HL-60/S4 (cell line): ENCODE results near the gene CCDC90B.
"Not testable (repeated sequence)": the region's sequence is repeated elsewhere in the genome, so short reads cannot be mapped to it uniquely, and the experiment has no call there.

Source experiments
- in situ Hi-C: fragments of 300-500 bp; cut with MboI; formaldehyde crosslinking; loops from 2 replicates; pipeline ENCODE4 v1.14.3; 2022; ENCODE audit warnings: low sequenced_read_pairs

Gene CCDC90B, protein sequence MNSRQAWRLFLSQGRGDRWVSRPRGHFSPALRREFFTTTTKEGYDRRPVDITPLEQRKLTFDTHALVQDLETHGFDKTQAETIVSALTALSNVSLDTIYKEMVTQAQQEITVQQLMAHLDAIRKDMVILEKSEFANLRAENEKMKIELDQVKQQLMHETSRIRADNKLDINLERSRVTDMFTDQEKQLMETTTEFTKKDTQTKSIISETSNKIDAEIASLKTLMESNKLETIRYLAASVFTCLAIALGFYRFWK

DNA sequence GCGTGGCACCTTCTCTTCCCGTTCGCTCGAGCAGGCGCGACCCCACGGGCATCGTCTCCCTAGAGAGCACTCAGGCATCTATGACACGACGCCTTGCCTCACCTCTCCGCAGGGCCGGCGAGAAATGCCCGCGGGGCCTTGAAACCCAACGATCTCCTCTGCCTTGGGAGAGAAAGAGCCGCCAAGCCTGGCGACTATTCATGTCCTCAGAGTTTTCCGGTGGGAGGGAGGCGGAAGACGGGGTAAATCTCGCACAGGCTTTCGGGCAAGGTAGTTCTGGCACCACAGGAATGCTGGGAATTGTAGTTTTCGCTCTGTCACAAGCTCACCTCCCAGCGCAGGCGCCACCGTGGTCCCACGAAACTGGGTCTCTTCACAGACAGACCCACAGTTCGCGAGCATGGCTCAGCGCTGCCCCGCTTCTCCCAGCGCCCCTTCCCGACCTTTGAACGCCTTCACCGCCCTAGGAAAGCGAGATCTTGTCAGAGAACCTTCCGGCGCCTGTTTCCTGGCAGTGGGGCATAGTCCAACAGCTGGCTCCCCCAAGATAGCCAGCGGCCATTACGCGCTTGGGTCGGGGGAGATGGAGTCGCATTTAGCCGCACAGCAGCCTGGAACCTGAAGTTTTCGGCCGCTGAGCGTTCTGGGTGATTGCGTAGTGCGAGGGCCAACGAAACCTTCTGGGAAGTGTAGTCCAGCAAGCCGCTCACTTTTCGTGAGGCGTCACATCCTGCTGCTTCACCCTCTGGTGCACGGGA lies at the start of gene CCDC90B:
Gene CCDC90B, minus strand, starts transcription at position 597 of the 758 bp plus-strand sequence. Its CDS starts 395 bp downstream, at position 202.
- in situ Hi-C loops, result no loop called here

DNA sequence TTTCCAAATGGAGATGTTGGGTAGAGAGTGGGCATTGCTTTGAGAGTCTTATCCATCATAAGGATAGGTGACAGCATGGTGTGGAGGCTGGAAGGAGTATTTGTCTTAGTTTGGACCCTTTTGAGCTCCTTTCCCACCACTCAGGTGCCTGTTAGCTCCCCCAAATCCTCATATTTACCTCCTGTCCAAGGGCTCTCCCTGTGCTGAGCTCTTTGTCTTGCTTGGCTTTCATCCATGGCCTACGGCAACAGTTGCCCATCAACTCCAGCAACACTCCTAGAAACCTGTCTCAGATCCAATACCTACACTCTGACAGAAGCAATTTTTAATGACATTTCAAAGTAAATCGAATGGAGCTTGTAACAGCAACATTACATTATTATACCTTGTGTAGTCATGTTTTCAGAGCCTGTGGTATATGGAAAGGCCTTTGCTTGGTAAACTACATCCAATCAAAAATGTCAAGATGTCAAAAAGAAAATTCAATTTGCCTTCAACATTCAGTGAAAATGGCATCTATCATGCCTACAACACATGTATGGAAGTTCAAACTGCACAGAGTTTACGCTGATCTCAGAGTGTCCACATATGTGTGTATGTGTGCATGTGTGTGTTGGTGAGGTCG lies 49.4 kb upstream of the CCDC90B start:
- in situ Hi-C loops, result no loop called here

DNA sequence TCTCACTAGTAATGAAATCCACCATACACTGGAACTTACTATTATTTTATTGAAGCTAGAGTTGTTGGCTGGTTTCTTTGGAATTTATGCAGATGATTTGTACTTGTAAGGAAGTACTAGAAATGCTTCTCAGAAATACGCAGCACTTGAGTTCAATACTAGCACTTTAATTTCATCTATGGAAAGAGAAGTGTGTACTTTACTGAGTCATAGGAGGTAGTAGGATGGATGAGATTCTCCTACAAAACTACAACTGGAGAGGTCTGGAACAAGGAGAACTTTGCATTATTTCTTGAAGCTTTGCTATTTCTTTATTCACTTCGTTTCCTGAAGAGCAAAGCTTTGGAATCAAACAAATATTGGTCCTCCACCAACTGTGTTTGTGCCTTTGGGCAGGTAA lies 44.1 kb upstream of the CCDC90B start:
- in situ Hi-C loops, result no loop called here

DNA sequence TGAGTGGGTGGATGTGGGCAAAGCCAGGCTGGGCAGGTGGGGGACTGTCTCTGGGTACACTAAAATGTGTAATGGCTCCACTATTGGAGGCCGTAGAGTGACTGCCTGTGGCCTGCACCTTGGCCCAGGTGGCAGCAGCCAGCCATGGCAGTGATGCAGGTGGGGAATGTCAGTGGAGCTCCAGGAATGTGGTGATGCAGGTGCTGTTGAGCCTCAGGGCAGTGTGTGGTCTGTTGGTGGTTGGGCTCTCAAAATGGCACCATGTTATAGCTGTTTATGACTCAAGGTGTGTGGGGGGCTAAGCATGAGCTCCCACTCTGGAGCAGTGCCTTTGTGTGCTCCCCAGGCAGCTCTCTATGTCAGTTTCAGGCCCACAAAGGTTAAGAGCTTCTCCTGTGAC lies 40.2 kb upstream of the CCDC90B start:
- in situ Hi-C loops, result no loop called here

DNA sequence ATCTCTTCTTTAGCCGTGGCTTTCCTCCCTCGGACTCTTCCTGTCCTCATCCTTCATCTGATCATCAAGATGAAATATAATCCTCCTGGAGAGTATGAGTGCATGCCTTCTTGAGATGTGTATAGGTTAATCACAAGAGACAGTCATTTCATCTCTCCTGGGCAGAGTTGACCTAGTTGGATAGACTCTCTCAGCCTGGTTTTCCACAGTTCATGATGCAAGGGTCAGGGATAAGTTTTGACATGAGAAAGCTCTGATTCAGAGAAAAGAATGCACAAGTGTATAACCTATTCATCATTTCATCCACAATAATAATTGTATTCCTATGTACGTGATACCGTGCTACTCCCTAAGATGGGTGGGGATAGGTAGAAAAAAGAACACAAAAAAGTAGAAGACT lies 33.2 kb upstream of the CCDC90B start:
- in situ Hi-C loops, result no loop called here

DNA sequence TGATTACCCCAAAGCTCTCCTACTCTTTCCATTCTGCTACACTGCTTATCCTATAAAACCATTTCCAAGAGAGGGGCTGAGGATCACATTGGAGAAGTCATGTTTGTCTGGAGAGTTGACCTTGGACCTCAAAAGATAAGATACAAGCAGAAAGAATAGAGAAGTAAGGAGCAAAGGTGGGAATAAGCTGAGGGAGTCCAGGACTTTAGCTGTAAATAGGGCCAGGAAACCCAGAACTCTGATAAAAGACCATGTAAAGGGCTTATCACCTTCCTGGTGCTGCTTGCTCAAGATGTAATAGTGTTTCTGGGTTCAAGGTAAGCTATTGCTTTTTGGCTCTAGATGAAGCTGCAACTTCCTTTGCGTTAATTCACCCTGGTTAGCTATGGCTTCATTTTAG lies 32.8 kb upstream of the CCDC90B start:
- in situ Hi-C loops, result no loop called here

DNA sequence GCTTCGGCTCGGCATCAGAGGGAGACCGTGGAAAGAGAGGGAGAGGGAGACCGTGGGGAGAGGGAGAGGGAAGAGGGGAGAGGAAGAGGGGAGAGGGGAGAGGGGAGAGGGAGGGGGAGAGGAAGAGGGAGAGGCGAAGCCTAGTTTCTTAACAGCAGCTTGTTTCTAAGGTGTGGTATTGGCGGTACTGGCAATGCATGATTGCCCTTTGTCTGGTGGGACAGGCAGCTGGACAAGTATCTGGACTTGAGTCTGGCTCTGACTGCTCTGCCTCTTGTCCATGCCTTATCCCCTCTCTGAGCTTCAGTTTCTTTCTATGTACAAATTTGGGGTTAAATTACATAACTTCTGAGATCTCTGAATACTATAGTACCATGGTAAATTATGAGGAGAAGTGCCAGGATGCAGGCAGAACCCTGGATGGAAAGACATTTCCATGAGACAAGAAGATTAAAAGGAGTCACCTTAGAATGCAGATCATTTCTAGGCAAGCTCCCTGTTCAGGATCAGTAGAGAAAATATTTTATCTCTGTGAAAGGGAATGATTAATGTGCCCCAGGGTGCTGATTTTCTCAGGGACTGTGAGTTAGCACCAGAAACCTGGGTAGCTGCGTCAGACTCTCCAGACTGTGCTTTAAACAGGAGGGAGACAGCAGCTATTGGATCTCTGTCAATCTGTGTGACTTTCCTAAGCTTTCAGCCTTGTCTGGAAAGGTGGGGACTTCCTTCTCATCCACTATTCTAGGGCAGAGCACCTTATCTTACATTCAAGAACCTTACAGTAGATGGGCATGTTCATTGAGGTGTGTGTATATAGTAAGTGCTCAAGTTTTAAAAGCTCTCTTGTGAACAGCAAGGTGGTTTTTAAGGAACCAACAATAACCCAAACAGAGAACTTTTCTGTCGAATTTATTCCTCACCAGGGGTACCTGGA lies 31.9 kb upstream of the CCDC90B start:
- in situ Hi-C loops, result no loop called here

DNA sequence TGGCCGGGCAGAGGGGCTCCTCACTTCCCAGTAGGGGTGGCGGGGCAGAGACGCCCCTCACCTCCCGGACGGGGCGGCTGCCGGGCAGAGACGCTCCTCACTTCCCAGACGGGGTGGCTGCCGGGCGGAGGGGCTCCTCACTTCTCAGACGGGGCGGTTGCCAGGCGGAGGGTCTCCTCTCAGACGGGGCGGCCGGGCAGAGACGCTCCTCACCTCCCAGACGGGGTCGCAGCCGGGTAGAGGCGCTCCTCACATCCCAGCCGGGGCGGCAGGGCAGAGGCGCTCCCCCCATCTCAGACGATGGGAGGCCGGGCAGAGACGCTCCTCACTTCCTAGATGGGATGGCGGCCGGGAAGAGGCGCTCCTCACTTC lies 30.7 kb upstream of the CCDC90B start:
- in situ Hi-C loops, result not testable (repeated sequence)

DNA sequence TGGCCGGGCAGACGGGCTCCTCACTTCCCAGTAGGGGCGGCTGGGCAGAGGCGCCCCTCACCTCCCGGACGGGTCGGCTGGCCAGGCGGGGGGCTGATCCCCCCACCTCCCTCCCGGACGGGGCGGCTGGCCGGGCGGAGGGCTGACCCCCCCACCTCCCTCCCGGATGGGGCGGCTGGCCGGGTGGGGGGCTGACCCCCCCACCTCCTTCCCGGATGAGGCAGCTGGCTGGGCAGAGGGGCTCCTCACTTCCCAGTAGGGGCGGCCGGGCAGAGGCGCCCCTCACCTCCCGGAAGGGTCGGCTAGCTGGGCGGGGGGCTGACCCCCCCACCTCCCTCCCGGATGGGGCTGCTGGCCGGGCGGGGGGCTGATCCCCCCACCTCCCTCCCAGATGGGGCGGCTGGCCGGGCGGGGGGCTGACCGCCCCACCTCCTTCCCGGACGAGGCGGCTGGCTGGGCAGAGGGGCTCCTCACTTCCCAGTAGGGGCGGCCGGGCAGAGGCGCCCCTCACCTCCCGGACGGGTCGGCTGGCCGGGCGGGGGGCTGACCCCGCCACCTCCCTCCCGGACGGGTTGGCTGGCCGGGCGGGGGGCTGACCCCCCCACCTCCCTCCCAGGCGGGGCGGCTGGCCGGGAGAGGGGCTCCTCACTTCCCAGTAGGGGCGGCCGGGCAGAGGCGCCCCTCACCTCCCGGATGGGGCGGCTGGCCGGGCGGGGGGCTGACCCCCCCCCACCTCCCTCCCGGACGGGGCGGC lies 30.2 kb upstream of the CCDC90B start:
- in situ Hi-C loops, result not testable (repeated sequence)

DNA sequence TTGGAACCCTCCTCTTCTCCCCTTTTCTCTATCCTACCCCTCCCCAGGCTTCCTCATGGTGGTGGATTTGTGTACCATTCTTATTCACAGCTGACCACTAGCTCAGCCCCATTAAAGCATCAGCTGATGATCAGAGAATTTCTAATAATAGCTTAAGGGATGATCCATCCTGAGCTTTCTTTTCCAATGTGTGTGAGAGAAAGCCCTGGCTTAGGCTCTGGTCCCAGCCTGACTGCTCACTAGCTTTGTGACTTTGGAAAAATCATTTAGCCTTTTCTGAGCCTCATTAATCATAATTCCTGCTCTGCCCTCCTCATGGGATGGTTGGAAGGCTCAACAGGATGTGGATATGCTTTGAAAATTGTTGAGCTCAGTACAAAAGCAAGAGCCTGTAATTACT lies 26.3 kb upstream of the CCDC90B start:
- in situ Hi-C loops, result no loop called here

DNA sequence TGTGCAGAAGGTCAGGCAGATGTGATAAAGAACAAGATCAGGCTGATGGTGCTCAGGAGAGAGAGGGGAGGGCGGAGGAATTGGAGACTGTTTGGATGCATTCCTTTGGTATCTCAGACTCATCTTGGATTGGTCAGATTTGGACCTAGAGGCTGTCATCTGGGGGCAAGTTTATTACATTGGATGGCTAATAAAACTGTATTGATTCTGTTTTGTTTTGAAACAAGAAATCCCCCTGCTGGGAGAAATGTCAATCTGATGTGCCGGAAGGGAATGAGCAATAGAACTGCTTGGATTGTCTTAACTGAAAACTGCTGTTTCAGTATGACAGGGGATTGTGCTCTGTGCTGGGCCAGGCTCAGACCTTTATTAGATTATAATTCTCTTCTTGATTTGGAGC lies 25.5 kb upstream of the CCDC90B start:
- in situ Hi-C loops, result no loop called here

DNA sequence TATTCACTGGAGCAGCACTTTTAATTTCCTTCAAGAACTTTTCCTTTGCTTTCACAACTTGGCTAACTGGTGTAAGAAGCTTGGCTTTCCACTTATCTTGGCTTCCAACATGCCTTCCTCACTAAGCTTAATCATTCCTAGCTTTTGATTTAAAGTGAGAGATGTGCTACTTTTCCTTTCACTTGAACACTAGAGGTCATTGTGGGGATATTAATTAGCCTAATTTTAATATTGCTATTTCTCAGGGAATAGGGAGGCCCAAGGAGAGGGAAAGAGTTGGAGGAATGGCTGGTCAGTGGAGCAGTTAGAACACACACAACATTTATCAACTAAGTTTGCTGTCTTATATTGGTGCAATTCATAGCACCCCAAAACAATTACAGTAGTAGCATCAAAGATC lies 24.6 kb upstream of the CCDC90B start:
- in situ Hi-C loops, result no loop called here

DNA sequence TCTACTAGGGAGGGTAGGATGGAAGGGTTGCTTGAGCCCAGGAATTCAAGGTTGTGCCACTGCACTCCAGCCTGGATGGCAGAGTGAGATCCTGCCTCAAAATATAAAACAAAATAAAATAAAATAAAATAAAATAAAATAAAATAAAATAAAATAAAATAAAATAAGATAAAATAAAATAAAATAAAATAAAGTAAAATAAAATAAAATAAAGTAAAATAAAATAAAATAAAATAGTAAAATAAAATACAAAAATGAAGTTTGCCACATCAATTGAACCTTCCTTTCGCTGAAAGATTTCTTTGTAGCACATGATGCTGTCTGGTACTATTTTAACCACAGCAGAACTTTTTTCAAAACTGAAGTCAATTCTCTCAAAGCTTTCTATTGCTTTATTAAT lies 22.4 kb upstream of the CCDC90B start:
- in situ Hi-C loops, result not testable (repeated sequence)

DNA sequence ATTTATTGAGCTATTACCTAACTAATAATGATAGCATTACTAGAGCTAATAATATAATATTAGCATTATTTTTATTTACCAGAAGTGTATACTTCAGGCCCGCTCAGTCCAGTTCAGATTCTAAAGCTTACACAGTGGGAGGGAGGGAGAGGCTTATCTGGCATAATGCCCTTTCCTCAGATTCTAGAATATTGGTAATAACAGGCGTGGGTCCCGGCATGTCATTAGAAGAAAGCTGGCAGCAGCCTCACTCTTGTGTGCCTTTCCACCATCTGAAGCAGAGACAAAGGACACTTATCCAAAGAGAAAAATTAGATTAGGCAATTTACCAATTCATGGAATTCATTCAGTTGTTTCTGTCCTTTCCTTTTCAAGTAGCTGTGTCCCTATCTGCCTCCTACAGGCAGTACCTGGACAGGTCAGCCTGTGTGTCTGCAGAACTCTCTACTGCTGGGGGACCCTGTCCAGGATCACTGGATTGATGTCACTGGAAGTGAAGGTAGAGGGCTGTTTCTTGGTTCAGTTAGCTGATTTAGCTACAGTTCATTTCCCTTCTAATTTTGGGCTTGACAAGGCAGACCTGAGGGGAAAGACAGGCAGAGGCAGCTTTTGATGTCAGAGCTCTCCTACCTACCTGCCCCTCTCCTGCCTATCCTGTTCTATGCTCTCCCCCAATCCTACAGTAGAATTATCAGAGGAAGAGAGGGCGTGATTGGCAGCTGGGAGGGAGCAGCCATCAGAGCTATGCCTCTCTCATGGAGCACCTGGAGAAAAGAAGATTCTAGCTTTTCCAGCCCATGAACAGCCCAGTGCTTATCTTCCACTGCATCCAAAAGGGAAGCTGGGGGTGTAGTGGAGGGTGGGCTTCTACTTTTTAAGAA lies 20.3 kb upstream of the CCDC90B start:
- in situ Hi-C loops, result no loop called here

DNA sequence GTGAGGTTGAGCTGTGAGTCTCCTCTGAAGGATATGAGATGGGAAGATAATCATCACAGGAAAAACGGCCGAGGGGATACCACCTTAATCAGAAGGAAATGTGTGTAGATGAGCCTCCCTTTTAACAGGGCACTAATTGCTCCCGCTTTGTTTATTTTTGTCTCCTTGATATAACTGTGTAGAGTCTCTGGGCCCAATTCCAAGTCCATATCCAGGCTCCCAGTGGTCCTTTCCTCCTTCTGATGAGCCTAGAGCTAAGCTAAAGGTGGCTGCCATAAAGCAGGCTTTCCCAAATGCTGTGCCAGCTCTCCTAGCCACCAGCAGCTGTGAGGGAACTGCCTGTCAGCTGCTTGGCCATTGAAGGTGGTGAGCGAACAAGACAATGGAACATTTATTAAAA lies 17.1 kb upstream of the CCDC90B start:
- in situ Hi-C loops, result no loop called here

DNA sequence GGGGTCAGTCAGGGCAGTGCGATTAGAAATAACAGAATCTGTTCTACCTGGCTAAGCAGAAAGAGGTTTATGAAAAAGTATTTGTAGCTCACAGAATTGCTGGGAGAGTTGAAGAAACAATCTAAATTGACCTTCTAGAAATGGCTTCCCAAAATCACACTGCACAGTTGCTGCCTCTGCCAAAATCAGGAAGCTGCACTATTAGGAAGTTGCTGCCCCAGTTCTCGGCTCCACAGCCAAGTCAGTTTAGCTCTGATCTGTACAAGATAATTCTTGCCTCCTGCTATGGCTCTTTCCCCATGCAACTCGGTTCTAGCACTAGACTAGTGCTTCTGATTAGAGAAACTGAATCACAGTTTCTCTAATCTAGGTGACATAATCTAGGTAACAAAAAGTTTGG lies 16.0 kb upstream of the CCDC90B start:
- in situ Hi-C loops, result no loop called here

DNA sequence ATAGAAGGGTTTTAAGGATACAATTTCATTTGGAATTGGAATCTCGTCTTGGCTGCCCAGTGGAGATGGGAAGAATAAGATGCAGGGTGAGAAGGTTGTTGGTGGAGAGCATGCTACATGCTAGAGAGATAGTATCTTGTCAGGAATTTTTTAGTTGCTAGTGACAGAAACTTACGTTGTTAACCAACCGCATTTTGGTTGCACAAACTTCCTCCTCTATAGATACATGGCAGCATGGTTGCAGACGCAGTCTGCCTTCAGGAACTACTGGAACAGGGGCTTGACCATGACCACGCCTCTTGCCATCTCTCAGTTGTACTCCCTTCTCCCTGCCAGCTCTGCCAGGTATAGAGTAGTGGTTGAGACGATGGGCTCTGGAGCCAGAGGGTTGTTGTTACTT lies 13.5 kb upstream of the CCDC90B start:
- in situ Hi-C loops, result no loop called here

DNA sequence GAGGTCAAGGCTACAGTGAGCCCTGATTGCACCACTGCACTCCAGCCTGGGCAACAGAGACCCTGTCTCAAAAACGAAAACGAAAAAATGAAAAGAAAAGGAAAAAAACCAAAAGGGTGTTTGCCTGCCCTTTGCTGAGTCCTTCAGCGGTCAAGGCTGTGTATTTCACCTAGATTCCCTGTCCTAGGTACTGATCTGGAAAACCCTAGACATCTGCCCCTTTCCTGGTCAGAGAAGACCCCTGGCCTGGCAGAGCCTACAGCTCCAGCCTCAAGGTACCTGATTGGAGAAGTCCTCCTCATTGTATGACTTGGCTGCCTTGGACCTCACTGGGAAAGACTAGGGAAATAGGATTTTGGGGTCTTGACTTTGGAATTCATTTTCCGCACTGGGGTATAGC lies 8.0 kb upstream of the CCDC90B start:
- in situ Hi-C loops, result no loop called here

DNA sequence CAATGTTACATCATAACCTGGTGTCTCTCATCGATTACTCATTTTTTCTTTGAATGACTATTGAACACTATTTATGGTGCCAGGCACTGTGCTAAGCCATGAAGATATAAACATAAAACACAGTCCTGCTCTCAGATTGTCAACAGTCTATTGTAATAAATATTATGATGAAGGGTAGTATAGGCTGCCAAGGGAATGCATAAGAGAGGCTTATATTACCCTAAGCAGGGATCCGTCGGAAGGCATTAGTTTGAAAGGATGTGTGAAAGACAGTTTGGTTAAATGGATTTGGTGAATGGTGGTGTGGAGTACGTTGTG lies 7.2 kb upstream of the CCDC90B start:
- in situ Hi-C loops, result no loop called here
